Thoracic aorta (tissue), 2 donors: ENCODE measurements around the gene GATM. TPM values are rescaled to one million over a fixed set of nuclear protein-coding genes. Genes with fewer than 3 reads are reported as not detected.

ENCODE experiments used
- ATAC-seq: fragments of 150-250 bp; one replicate; pipeline ENCODE4 v1.8.0; 2017; ENCODE audit warnings: low read depth; ENCODE audit not compliant: insufficient number of reproducible peaks, low FRiP score
- DNase-seq: peaks from one replicate; pipeline ENCODE4 v3.0.0-alpha.2; 2020; ENCODE audit warnings: low spot score
- H3K27ac ChIP-seq, 2 donors: fragments of 200-600 bp; sonication (generic); 1 replicate in 1 of 2; 2 replicates in 1 of 2; pipeline ENCODE4 v1.5.1; 2016; ENCODE audit warnings: mild to moderate bottlenecking in 2 of 2, moderate library complexity in 2 of 2
- H3K27me3 ChIP-seq: fragments of 200-600 bp; sonication (generic); replicated peaks from 2 replicates; pipeline ENCODE4 v1.6.0; 2016; ENCODE audit warnings: mild to moderate bottlenecking; ENCODE audit not compliant: insufficient read depth
- H3K36me3 ChIP-seq: fragments of 200-600 bp; sonication (generic); one replicate; pipeline ENCODE4 v1.5.1; 2016
- H3K4me1 ChIP-seq, 2 donors: fragments of 200-600 bp; sonication (generic); 1 replicate in 1 of 2; 2 replicates in 1 of 2; pipeline versions ENCODE4 v1.5.1 to v1.6.0; 2016; ENCODE audit warnings: low read depth in 2 of 2, mild to moderate bottlenecking in 1 of 2; ENCODE audit not compliant: control insufficient read depth in 1 of 2
- H3K4me3 ChIP-seq: fragments of 200-600 bp; sonication (generic); 2 replicates; pipeline ENCODE4 v1.5.1; 2016; ENCODE audit warnings: mild to moderate bottlenecking
- H3K9me3 ChIP-seq: fragments of 200-600 bp; sonication (generic); 2 replicates; pipeline ENCODE4 v1.5.1; 2016
- CTCF ChIP-seq: fragments of 200-600 bp; sonication (generic); IDR thresholded peaks from one replicate; pipeline ENCODE4 v1.5.1; 2019; ENCODE audit warnings: antibody characterized with exemption
- total RNA-seq, 2 donors: library from RNA; depleted of rRNA; stranded (reverse); fragments of >200 nt; gene quantifications; one replicate each; pipeline versions ENCODE4 v1.1.0 to v1.2.3, GENCODE V29; 2016

The GATM gene
- total RNA-seq, 2 donors from 2014 or later = 25.0 to 27.6 TPM

DNA sequence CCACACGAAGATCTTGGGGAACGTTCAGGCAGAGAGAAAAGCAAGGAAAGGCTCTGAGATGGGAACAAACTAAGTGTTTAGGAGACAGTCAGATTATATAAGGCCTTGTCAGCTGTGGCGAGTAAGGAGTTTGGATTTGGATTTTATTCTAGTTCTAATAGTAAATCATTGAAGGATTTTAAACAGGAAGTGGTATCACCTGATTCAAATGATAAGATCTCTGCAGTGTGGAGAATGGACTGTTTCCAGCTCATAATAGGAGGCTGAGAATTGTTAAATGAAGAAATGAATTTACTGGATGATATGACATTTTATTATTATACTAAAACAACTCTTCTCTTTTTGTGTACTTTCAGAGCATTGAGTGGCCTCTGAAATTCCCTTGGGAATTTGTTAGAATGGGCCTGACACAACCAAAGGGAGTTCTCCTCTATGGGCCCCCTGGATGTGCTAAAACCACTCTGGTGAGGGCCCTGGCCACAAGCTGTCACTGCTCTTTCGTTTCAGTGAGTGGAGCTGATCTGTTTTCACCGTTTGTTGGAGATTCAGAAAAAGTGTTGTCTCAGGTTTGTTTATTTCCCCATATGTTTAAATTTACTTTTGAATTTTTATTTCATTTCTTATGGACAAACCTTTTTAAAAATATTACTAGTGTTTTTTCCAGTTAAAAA lies 36.0 kb upstream of the GATM start:
- Histone ChIP-seq H3K9me3 (no peaks in the 10 kb centered on the region), H3K27ac (no peak overlapping the region), H3K36me3 (peaks cover 62% of the 10 kb centered on the region), H3K4me3 (no peak overlapping the region), H3K4me1 (no peaks in the 10 kb centered on the region), H3K27me3 (no peaks in the 10 kb centered on the region)
- no peak for ATAC-seq
- DNase-seq = no peak
- TF ChIP-seq CTCF = no peak

DNA sequence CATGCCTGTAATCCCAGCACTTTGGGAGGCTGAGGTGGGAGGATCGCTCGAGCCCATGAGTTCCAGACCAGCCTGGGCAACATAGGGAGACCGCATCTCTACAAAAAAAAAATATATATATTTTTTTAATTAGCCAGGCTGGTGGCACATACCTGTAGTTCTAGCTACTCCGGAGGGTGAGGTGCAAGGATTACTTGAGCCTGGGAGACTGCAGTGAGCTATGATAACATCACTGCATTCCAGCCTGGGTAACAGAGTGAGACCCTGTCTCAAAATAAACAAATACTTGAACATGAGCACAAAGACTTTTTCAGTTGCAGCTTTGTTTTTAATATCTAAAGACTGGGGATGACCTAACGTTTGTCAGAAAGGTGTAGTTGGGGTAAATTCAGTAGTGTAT lies 31.3 kb upstream of the GATM start:
- no peaks in the 10 kb centered on the region for H3K27me3 ChIP-seq
- peaks cover 0 to 13% of the 10 kb centered on the region in 2 donors for H3K4me1 ChIP-seq
- H3K9me3 ChIP-seq = no peaks in the 10 kb centered on the region
- ATAC-seq (no peak), DNase-seq (no peak)
- H3K27ac ChIP-seq = no peak overlapping the region
- no peak for TF ChIP-seq CTCF
- H3K4me3 ChIP-seq = no peak overlapping the region
- H3K36me3 ChIP-seq = peaks cover 47% of the 10 kb centered on the region

- no peak overlapping the region for H3K4me3 ChIP-seq
- no peak for TF ChIP-seq CTCF
- peaks cover 7 to 26% of the 10 kb centered on the region in 2 donors for H3K4me1 ChIP-seq
- DNase-seq (no peak), ATAC-seq (no peak)
- H3K36me3 ChIP-seq = peaks cover 34% of the 10 kb centered on the region
- H3K27me3 ChIP-seq = no peaks in the 10 kb centered on the region
- no peaks in the 10 kb centered on the region for H3K9me3 ChIP-seq
- H3K27ac ChIP-seq = no peak overlapping the region
Measured at GRCh38 chr15:45407786-45408185, 29.4 kb upstream of the GATM start.

DNA sequence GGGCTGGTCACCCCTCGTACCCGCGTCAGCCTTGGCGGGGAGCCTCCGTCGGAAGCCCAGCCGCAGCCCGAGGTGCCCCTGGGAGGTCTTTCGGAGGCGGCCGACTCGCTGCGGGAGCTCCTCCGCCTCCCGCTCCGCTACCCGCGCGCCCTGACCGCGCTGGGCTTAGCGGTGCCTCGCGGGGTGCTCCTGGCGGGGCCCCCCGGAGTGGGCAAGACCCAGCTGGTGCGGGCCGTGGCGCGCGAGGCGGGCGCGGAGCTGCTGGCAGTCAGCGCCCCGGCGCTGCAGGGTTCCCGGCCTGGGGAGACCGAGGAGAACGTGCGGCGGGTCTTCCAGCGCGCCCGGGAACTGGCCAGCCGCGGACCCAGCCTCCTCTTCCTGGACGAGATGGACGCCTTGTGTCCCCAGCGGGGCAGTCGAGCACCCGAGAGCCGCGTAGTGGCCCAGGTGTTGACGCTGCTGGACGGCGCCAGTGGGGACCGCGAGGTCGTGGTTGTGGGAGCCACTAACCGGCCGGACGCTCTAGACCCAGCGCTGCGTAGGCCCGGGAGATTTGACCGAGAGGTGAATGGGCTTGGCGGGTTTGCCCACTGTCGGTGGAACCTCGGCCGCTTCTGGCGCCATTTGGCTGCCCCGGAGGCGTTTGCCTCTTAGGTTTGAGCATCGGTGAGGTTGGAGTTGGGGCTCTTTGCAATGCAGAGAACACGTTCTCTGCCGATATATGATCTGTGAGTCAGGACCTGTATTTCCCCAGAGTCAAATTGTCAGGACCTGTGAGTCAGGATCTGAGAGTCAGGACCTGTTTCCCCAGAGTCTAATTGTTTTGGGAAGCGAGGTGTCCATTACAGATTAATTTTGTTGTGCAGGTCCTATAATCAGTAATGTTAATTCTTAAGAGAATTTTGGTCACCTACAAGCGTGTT lies 24.9 kb upstream of the GATM start:
- TF ChIP-seq CTCF = no peak
- Histone ChIP-seq H3K27me3 (no peaks in the 10 kb centered on the region), H3K27ac (peak overlapping the region; percentile 88 to 90), H3K4me3 (peak overlapping the region; percentile 96), H3K4me1 (peaks cover 7 to 32% of the 10 kb centered on the region in 2 donors), H3K9me3 (no peaks in the 10 kb centered on the region), H3K36me3 (peaks cover 10% of the 10 kb centered on the region)
- ATAC-seq (no peak), DNase-seq (no peak)

GRCh38 chr15:45402162-45402954 lies 24.0 kb upstream of the GATM start:
- H3K4me1 ChIP-seq = peaks cover 7 to 32% of the 10 kb centered on the region in 2 donors
- DNase-seq (peak; percentile 73), ATAC-seq (peak; percentile 99)
- peak overlapping the region; percentile 96 for H3K4me3 ChIP-seq
- no peaks in the 10 kb centered on the region for H3K9me3 ChIP-seq
- peak overlapping the region; percentile 88 to 90 for H3K27ac ChIP-seq
- no peak for TF ChIP-seq CTCF
- no peaks in the 10 kb centered on the region for H3K27me3 ChIP-seq
- H3K36me3 ChIP-seq = peaks cover 8% of the 10 kb centered on the region
